Astrocyte of the cerebellum (primary cell): ENCODE data around the gene CFAP46.

Experiments
- DNase-seq: peaks from one replicate; pipeline ENCODE4 v3.0.0-alpha.2; 2011; ENCODE audit warnings: low read depth
- H3K4me3 ChIP-seq: 2 replicates; pipeline ENCODE4 v1.5.1; 2011; ENCODE audit warnings: mild to moderate bottlenecking, low read depth, low read length, moderate library complexity
- in situ Hi-C: cut with HindIII; loops from 2 replicates; pipeline ENCODE4 v1.10.0; 2017; ENCODE audit warnings: low sequenced_read_pairs
- TF ChIP-seq, protein P1 (sequence below): IDR thresholded peaks from 2 replicates; pipeline ENCODE4 v1.5.1; 2012; ENCODE audit warnings: low read length, low read depth, moderate library complexity, mild to moderate bottlenecking; ENCODE audit errors: missing control alignments

Gene CFAP46

DNA sequence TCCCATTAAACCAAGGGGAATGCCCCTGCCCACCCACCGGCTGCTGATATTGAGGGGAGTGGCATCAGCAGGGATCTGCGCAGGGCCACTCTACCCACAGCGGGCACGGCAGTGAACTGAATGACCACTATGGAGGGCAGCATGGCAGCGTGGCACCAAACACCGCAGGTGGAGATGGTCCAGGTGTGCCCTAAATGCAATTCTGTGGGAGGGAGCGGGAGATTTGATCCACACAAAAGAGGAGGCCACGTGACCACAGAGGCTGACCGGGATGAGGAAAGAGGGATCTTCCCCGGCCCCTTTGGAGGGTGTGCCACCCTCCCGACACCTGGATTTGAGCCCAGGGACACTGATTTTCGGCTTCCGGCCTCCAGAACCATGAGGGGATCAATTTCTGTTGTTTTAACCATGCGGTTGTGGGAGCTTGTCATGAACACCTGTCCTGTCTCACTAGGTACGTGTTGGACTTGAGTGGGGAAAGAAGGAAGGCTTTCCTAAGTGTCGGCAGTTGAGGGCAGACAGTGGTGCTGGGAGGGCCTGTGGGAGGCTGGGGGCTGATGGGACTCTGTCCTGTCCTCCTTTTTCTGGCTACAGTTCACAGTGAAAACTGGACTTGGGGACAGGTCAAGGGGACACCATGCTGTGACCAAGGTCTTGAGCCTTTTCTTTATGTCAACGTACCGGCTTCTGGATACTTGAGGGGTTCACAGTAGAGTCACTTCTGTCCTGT lies 66.1 kb downstream of the CFAP46 start:
- H3K4me3 ChIP-seq = no peak overlapping the region
- TF ChIP-seq, protein P1, sequence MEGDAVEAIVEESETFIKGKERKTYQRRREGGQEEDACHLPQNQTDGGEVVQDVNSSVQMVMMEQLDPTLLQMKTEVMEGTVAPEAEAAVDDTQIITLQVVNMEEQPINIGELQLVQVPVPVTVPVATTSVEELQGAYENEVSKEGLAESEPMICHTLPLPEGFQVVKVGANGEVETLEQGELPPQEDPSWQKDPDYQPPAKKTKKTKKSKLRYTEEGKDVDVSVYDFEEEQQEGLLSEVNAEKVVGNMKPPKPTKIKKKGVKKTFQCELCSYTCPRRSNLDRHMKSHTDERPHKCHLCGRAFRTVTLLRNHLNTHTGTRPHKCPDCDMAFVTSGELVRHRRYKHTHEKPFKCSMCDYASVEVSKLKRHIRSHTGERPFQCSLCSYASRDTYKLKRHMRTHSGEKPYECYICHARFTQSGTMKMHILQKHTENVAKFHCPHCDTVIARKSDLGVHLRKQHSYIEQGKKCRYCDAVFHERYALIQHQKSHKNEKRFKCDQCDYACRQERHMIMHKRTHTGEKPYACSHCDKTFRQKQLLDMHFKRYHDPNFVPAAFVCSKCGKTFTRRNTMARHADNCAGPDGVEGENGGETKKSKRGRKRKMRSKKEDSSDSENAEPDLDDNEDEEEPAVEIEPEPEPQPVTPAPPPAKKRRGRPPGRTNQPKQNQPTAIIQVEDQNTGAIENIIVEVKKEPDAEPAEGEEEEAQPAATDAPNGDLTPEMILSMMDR = no peak
- DNase-seq = no peak
- in situ Hi-C loops = no loop called here

DNA sequence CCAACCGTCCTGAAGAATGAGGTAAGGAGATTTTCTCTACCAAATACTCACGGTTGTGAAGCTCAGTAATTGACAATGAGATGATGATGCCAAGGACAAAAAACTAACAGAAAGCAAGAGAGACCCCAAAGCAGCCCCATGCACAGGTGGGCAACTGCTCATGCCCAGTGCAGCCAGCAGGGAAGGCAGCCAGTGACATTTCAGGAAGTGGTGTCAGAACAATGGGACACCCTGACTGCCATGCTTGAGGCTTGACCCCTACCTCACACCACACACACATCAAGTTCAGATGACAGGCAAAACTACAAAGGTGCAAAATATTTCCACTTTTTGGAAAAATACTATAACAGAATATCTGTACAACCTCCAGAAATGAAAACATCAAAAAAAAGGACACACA lies 66.9 kb downstream of the CFAP46 start:
- no peak overlapping the region for H3K4me3 ChIP-seq
- TF ChIP-seq, protein P1 = no peak
- DNase-seq = no peak
- in situ Hi-C loops = no loop called here

DNA sequence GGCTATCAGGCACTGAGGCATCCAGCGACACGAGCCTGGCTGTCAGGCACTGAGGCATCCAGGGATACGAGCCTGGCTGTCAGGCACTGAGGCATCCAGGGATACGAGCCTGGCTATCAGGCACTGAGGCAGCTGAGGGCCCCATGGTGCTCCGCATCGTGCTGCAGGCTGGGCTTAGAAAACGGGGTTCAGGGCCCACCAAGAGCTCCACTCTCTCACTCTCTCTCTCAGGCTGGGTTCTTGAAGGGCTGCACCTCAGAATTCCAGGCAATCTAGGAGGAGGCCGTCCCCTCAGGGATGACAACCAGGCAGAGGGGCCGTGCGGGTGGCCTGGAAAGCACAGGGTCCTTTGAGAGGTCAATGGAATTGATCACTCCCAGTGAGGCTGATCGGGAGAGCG lies 69.0 kb downstream of the CFAP46 start:
- TF ChIP-seq, protein P1 = no peak
- DNase-seq = no peak
- H3K4me3 ChIP-seq = no peak overlapping the region
- in situ Hi-C loops = no loop called here

DNA sequence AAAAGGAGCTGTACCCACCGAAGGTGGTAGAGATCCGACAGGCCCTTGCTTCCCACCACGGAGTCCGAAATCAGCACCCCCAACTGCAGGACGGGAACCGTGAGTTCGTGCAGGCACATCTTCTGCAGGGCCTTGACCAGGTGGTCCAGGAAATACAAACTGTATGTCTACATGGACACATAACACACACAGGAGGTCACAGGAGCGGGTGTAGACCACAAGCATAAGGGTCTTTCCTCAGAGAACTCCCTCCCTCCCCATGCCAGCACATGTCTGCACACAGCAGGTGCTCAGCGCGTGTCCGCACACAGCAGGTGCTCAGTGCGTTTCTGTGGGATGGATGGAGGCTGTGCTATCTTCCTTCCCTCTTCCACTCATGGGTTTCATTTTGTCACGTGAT lies 69.7 kb downstream of the CFAP46 start:
- TF ChIP-seq, protein P1 = no peak
- H3K4me3 ChIP-seq = no peak overlapping the region
- in situ Hi-C loops = no loop called here
- no peak for DNase-seq

DNA sequence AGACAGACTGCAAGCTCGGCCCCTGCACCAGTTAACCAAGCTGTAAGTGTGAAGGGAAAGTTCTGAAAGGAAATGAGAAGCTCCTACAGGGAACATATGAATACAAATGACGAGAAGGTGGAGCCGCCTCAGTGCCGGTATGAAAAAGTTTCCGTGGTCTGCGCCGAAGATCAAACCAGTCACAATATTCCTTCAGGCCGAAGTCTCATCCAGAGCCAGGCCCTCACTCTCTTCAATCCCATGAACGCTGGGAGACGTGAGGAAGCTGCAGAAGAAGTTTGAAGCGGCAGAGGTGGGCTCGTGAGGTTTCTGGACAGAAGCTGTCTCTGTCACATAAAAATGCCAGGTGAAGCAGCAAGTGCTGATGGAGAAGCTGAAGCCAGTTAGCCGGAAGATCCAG lies 71.9 kb downstream of the CFAP46 start:
- in situ Hi-C loops = no loop called here
- DNase-seq = no peak
- H3K4me3 ChIP-seq = no peak overlapping the region
- TF ChIP-seq, protein P1 = no peak

DNA sequence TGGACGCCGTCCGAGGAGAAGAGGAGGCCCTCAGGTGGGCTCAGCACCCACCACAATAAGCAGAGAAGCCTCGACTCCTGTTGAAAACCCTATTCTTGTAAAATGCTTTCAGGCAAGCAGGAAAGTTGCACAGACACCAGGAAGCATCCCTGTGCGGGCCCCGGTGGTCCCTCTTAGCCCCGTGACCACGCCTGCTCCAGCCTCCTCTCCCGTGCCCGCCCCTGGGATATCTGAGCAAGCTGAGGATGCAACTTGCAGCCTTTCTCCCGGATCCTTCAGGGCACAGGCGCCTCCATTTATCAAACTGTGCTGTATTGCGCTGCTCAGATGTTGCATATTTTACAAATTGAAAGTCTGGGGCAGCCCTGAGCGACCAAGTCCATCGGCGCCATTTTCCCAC lies 72.7 kb downstream of the CFAP46 start:
- in situ Hi-C loops = no loop called here
- H3K4me3 ChIP-seq = no peak overlapping the region
- TF ChIP-seq, protein P1 = no peak
- DNase-seq = no peak

DNA sequence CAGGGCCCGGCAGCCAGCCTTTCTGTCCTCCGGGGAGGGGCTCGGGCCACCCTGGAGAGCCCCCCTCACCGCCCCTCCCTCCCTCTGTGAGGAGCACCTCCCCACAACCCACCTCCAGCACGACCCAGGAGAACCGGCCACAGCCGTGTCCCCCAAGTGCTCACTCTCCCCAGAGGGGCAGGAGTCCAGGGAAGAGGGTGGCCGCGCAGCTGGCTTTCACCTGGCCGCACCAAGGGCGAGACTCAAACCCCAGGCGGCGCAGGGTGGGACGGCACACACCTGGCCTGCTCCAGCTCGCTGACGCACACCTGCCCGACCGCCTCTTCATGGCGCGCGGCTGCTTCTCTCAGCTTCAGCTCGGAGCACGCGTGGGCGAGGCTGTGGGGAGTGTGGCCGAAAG lies 73.4 kb downstream of the CFAP46 start:
- no peak for DNase-seq
- no peak overlapping the region for H3K4me3 ChIP-seq
- in situ Hi-C loops = no loop called here
- TF ChIP-seq, protein P1 = no peak
